Measurements from ENCODE around the gene MEGF6. TPM values are rescaled to one million over a fixed set of nuclear protein-coding genes. Genes with fewer than 3 reads are reported as not detected.
A peak's percentile ranks its signal among the peaks of the same experiment; 100 is the strongest.

MEGF6 gene
- total RNA-seq, 1 donor from 2014 or later, result 194 TPM

DNA sequence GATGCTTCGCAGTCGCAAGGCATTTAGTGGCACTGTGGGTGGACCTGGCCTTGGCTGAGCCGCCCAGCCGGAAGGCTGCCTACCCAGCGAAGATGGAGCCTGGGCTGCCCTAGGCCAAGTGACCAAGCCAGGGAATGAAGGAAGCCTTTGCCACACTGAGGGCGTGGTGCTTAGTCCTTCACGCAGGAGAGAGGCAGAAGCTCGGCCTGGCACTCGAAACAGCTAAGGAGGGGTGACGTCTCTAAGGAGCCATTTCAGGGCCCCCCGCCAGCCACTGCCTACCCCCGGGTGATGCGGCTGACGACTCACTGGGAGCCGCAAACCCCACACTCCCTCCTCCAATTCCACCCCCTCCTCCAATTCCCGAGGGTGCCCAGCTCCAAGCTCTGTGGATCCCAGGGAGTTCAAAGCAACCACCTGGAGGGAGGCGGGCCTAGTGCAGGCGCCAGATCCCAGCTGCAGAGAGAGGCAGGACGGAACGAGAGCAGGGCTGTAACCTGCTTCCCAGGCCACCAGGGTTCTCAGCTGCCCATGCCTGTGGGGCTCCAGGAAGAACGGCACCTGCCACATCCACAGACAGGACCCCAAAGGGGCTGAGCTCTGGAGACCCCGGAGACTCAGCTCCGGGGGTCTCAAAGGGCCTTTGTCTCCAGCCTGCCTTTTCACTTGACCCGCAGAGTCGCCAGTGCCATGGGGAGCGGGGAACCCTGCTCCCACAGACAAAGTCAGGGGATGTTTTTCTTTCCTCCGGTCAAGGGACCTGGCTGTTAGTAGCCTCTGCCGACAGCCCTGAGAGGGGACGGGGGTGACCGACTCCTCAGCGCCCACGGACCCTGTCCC lies 81.0 kb downstream of the MEGF6 start:
- Histone ChIP-seq H3K9me3 (no peaks in the 10 kb centered on the region), H3K27me3 (no peaks in the 10 kb centered on the region), H3K4me3 (peak overlapping the region; percentile 82 to 83), H3K27ac (peak overlapping the region; percentile 88 to 92), H3K36me3 (no peaks in the 10 kb centered on the region), H3K4me1 (peaks cover 24 to 47% of the 10 kb centered on the region in 2 donors)
- TF ChIP-seq, protein P1, sequence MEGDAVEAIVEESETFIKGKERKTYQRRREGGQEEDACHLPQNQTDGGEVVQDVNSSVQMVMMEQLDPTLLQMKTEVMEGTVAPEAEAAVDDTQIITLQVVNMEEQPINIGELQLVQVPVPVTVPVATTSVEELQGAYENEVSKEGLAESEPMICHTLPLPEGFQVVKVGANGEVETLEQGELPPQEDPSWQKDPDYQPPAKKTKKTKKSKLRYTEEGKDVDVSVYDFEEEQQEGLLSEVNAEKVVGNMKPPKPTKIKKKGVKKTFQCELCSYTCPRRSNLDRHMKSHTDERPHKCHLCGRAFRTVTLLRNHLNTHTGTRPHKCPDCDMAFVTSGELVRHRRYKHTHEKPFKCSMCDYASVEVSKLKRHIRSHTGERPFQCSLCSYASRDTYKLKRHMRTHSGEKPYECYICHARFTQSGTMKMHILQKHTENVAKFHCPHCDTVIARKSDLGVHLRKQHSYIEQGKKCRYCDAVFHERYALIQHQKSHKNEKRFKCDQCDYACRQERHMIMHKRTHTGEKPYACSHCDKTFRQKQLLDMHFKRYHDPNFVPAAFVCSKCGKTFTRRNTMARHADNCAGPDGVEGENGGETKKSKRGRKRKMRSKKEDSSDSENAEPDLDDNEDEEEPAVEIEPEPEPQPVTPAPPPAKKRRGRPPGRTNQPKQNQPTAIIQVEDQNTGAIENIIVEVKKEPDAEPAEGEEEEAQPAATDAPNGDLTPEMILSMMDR (IDR thresholded peaks at IDR 0.05), result peak in 2 of 3 experiments; percentile 15 to 33
- intact Hi-C loops (cut with DNase I), result loop anchor here (2.0 kb wide), 1 partner anchor 26 kb away; no protein-coding TSS in a partner anchor
- no peak for DNase-seq (ENCODE audit: low spot score in 2 of 2)

GRCh38 chr1:3529099-3529729 lies 82.1 kb downstream of the MEGF6 start:
- intact Hi-C loops (cut with DNase I), result loop anchor here (1.0 kb wide), 1 partner anchor 19 kb away; no protein-coding TSS in a partner anchor
- Histone ChIP-seq H3K27ac (peak overlapping the region; percentile 88 to 92), H3K4me3 (peak overlapping the region; percentile 82 to 83), H3K4me1 (peaks cover 24 to 47% of the 10 kb centered on the region in 2 donors), H3K36me3 (peaks cover 0 to under 1% of the 10 kb centered on the region in 2 donors), H3K9me3 (no peaks in the 10 kb centered on the region), H3K27me3 (no peaks in the 10 kb centered on the region)
- TF ChIP-seq, protein P1 (IDR thresholded peaks at IDR 0.05), result no peak
- peak; percentile 33 to 90 for DNase-seq (ENCODE audit: low spot score in 2 of 2)

DNA sequence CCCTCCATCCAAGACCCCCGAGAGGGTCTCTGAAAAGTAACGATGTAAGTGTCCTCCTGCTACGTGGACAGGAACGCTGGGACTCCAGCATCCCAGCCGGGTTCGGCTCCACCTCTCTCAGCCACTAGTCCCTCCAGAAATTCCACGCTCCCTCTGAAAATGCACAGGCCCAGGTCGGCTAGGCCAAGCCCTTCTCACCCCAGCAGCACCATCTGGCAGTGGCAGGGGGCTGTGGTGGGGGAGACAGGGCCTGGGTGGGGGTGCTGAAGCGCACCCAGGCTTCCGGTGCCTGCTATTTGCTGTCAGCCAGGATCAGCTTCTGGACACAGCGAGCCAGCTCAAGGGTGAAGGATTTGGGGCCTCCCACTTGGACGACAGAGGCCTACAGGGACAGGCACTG lies 83.5 kb downstream of the MEGF6 start:
- Histone ChIP-seq H3K36me3 (peaks cover 6 to 15% of the 10 kb centered on the region in 2 donors), H3K4me3 (peak overlapping the region in 1 of 2 donors; percentile 3), H3K27me3 (no peaks in the 10 kb centered on the region), H3K4me1 (peaks cover 24 to 47% of the 10 kb centered on the region in 2 donors), H3K27ac (peak overlapping the region in 1 of 2 donors; percentile 92), H3K9me3 (no peaks in the 10 kb centered on the region)
- TF ChIP-seq, protein P1 (IDR thresholded peaks at IDR 0.05), result no peak
- DNase-seq (ENCODE audit: low spot score in 2 of 2), result no peak
- intact Hi-C loops (cut with DNase I), result no loop called here

- H3K27me3 ChIP-seq, result no peaks in the 10 kb centered on the region
- H3K4me1 ChIP-seq, result peaks cover 24 to 43% of the 10 kb centered on the region in 2 donors
- peaks cover 18 to 33% of the 10 kb centered on the region in 2 donors for H3K36me3 ChIP-seq
- DNase-seq (ENCODE audit: low spot score in 2 of 2), result no peak
- no peaks in the 10 kb centered on the region for H3K9me3 ChIP-seq
- TF ChIP-seq, protein P1 (IDR thresholded peaks at IDR 0.05), result no peak
- no peak overlapping the region for H3K4me3 ChIP-seq
- no peak overlapping the region for H3K27ac ChIP-seq
- intact Hi-C loops (cut with DNase I), result no loop called here
These were observed 85.5 kb downstream of the MEGF6 start for GRCh38 chr1:3525551-3526482.

DNA sequence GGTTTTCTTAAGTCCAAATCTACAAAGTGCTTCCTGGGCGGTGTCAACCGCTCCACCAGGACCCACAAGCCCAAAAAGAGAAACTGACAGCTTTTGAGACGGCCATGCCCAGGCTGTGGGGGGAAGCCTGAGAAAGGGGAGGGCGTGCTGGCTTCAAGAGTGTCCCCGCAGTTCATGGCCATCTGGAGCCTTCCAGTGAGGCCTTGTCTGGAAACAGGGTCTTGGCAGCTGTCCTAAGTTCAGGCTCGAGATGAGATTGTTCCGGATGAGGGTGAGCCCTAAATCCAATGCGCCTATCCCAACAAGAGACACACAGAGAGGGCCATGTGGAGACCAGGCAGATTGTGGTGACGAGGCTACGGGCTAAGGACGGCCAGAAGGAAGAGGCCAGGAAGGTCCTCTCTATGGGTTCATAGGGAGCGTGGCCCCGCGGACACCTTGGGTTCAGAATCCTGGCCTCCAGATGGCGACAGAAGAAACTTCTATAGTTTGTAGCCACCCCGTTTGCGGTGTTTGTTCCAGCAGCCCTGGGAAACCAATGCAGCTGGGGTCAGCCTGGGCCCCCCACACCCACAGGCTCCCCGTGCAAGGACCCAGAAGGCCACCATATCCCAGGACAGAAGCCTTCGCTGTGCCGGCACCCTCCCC lies 86.6 kb downstream of the MEGF6 start:
- TF ChIP-seq, protein P1 (IDR thresholded peaks at IDR 0.05), result no peak
- peaks cover 18 to 45% of the 10 kb centered on the region in 2 donors for H3K36me3 ChIP-seq
- H3K9me3 ChIP-seq, result no peaks in the 10 kb centered on the region
- DNase-seq (ENCODE audit: low spot score in 2 of 2), result no peak
- no peak overlapping the region for H3K4me3 ChIP-seq
- no peaks in the 10 kb centered on the region for H3K27me3 ChIP-seq
- peaks cover 22 to 41% of the 10 kb centered on the region in 2 donors for H3K4me1 ChIP-seq
- no peak overlapping the region for H3K27ac ChIP-seq
- intact Hi-C loops (cut with DNase I), result no loop called here

Measured in ascending aorta (tissue), 2 donors.